ENCODE measurements around the gene ATP6V1A. TPM values are rescaled to one million over a fixed set of nuclear protein-coding genes. Genes with fewer than 3 reads are reported as not detected.

Gene ATP6V1A
- total and polyA plus RNA-seq, 4 donors, result 23.1 to 99.6 (median 50.4) TPM

- ATAC-seq (ENCODE audit: insufficient read depth, low FRiP score), result no peak
- no peak overlapping the region for H3K4me3 ChIP-seq
- DNase-seq, result no peak
- no peaks in the 10 kb centered on the region for H3K9me3 ChIP-seq (ENCODE audit: control insufficient read depth in 4 of 4, insufficient read depth in 3 of 4, low read length in 3 of 4)
- peaks cover 0 to 3% (median 0%) of the 10 kb centered on the region in 5 donors for H3K4me1 ChIP-seq (ENCODE audit: control insufficient read depth in 5 of 5, insufficient read depth in 5 of 5, low read length in 5 of 5)
- peaks cover 0 to 4% (median under 1%) of the 10 kb centered on the region in 4 donors for H3K36me3 ChIP-seq (ENCODE audit: control insufficient read depth in 4 of 4, insufficient read depth in 4 of 4, low read length in 4 of 4)
- no peaks in the 10 kb centered on the region for H3K27me3 ChIP-seq (ENCODE audit: control insufficient read depth in 3 of 3, insufficient read depth in 3 of 3, low read length in 2 of 3)
- no peak overlapping the region for H3K27ac ChIP-seq (ENCODE audit: low read depth in 1 of 2, low read length in 1 of 2)
- H3K9ac ChIP-seq (ENCODE audit: insufficient read depth in 1 of 2, low read length in 2 of 2), result no peak overlapping the region
- no peak for TF ChIP-seq CTCF (IDR thresholded peaks at IDR 0.05; ENCODE audit: control extremely low read depth, extremely low read depth)
These were observed 22.7 kb downstream of the ATP6V1A start for GRCh38 chr3:113769551-113769950.

- Histone ChIP-seq H3K9ac (ENCODE audit: insufficient read depth in 1 of 2, low read length in 2 of 2) (no peak overlapping the region), H3K27ac (ENCODE audit: low read depth in 1 of 2, low read length in 1 of 2) (no peak overlapping the region), H3K4me1 (ENCODE audit: control insufficient read depth in 5 of 5, insufficient read depth in 5 of 5, low read length in 5 of 5) (peaks cover 0 to 5% (median 0%) of the 10 kb centered on the region in 5 donors), H3K9me3 (ENCODE audit: control insufficient read depth in 4 of 4, insufficient read depth in 3 of 4, low read length in 3 of 4) (no peaks in the 10 kb centered on the region), H3K27me3 (ENCODE audit: control insufficient read depth in 3 of 3, insufficient read depth in 3 of 3, low read length in 2 of 3) (no peaks in the 10 kb centered on the region), H3K4me3 (no peak overlapping the region), H3K36me3 (ENCODE audit: control insufficient read depth in 4 of 4, insufficient read depth in 4 of 4, low read length in 4 of 4) (peaks cover 0 to 1% (median 0%) of the 10 kb centered on the region in 4 donors)
- no peak for ATAC-seq (ENCODE audit: insufficient read depth, low FRiP score)
- DNase-seq, result no peak
- no peak for TF ChIP-seq CTCF (IDR thresholded peaks at IDR 0.05; ENCODE audit: control extremely low read depth, extremely low read depth)
These were observed 25.2 kb downstream of the ATP6V1A start for GRCh38 chr3:113771993-113772392.

- DNase-seq (peak in 1 of 3 donors; percentile 13), ATAC-seq (ENCODE audit: insufficient read depth, low FRiP score) (no peak)
- Histone ChIP-seq H3K4me1 (ENCODE audit: control insufficient read depth in 5 of 5, insufficient read depth in 5 of 5, low read length in 5 of 5) (peaks cover 0 to 5% (median 0%) of the 10 kb centered on the region in 5 donors), H3K9ac (ENCODE audit: insufficient read depth in 1 of 2, low read length in 2 of 2) (no peak overlapping the region), H3K36me3 (ENCODE audit: control insufficient read depth in 4 of 4, insufficient read depth in 4 of 4, low read length in 4 of 4) (peaks cover 0 to 1% (median 0%) of the 10 kb centered on the region in 4 donors), H3K9me3 (ENCODE audit: control insufficient read depth in 4 of 4, insufficient read depth in 3 of 4, low read length in 3 of 4) (no peaks in the 10 kb centered on the region), H3K27ac (ENCODE audit: low read depth in 1 of 2, low read length in 1 of 2) (no peak overlapping the region), H3K4me3 (no peak overlapping the region), H3K27me3 (ENCODE audit: control insufficient read depth in 3 of 3, insufficient read depth in 3 of 3, low read length in 2 of 3) (no peaks in the 10 kb centered on the region)
- TF ChIP-seq CTCF (IDR thresholded peaks at IDR 0.05; ENCODE audit: control extremely low read depth, extremely low read depth), result no peak
- WGBS, 2 donors, result 71 to 72% methylated on average over 3 of the region's 3 CpGs
These were observed 26.5 kb downstream of the ATP6V1A start for GRCh38 chr3:113773381-113773780.

GRCh38 chr3:113775516-113775915, 28.7 kb downstream of the ATP6V1A start:
- 92 to 93% methylated on average over 1 of the region's 1 CpG for WGBS, 2 donors
- Histone ChIP-seq H3K27ac (ENCODE audit: low read depth in 1 of 2, low read length in 1 of 2) (no peak overlapping the region), H3K4me3 (no peak overlapping the region), H3K4me1 (ENCODE audit: control insufficient read depth in 5 of 5, insufficient read depth in 5 of 5, low read length in 5 of 5) (peaks cover 0 to 5% (median 0%) of the 10 kb centered on the region in 5 donors), H3K9me3 (ENCODE audit: control insufficient read depth in 4 of 4, insufficient read depth in 3 of 4, low read length in 3 of 4) (no peaks in the 10 kb centered on the region), H3K27me3 (ENCODE audit: control insufficient read depth in 3 of 3, insufficient read depth in 3 of 3, low read length in 2 of 3) (no peaks in the 10 kb centered on the region), H3K36me3 (ENCODE audit: control insufficient read depth in 4 of 4, insufficient read depth in 4 of 4, low read length in 4 of 4) (no peaks in the 10 kb centered on the region), H3K9ac (ENCODE audit: insufficient read depth in 1 of 2, low read length in 2 of 2) (no peak overlapping the region)
- DNase-seq, result no peak
- no peak for TF ChIP-seq CTCF (IDR thresholded peaks at IDR 0.05; ENCODE audit: control extremely low read depth, extremely low read depth)
- no peak for ATAC-seq (ENCODE audit: insufficient read depth, low FRiP score)

Measured in lung (tissue), 12 donors.